ENCODE measurements around the gene MTA3.
"Not testable (repeated sequence)": the region's sequence is repeated elsewhere in the genome, so short reads cannot be mapped to it uniquely, and the experiment has no call there.

Gene MTA3

GRCh38 chr2:42556315-42556890 is 12.0 kb upstream of the MTA3 start:
- no peak overlapping the region for H3K4me3 ChIP-seq (ENCODE audit: low read depth, low read length)
- TF ChIP-seq CTCF (IDR thresholded peaks at IDR 0.05; ENCODE audit: borderline replicate concordance, insufficient read depth, low read depth, low read length), result no peak

DNA sequence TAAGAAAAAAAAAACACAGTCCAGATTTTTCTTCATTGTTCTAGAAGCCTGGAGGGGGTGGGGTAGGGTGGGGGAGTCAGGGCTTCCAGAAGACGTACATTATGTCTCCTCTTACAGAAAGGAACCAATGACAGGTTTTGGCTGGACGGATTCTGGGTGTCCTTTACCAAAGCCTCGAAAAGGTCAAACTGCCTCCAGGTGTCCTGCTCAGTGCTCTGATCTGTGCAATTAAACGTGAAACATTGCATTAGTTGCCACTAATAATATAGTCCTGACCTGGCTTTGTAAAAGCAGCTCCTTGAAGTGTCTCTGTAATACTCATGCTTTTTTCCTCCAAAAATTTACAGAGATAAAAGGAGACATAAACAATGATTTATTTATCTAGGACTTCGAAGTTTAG is 11.1 kb upstream of the MTA3 start:
- H3K4me3 ChIP-seq (ENCODE audit: low read depth, low read length), result no peak overlapping the region
- no peak for TF ChIP-seq CTCF (IDR thresholded peaks at IDR 0.05; ENCODE audit: borderline replicate concordance, insufficient read depth, low read depth, low read length)

DNA sequence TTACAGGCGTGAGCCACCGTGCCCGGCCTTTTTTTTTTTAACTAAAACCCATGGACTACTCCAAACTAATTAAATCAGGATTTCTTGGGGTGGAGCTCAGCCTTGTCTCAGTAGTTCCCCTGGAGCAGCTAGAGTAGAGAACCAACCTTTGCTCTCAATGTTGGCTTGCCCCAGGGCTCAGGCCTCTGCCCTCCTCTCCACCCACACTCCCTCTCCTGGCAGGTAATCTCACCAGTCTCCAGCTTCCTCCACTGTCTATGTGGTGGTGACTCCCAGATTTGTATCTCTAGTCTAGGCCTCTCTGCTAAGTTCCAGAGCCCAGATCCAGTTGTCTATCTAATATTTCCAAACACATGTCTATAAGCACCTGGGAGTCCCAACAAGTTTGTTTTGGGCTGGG is 9.6 kb upstream of the MTA3 start:
- TF ChIP-seq CTCF (IDR thresholded peaks at IDR 0.05; ENCODE audit: borderline replicate concordance, insufficient read depth, low read depth, low read length), result no peak

DNA sequence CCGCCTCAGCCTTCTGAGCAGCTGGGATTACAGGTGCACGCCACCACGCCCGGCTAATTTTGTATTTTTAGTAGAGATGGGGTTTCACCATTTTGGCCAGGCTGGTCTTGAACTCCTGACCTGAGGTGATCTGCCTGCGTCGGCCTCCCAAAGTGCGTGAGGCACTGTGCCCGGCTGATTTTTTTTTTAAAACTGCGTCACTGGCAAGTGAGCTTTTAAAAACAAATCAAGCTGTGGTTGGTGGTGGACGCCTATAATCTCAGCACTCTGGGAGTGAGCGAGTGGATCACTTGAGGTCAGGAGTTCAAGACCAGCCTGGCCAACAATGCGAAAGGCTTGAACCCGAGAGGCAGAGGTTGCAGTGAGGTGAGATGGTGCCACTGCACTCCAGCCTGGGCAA is 8.3 kb upstream of the MTA3 start:
- not testable (repeated sequence) for H3K4me3 ChIP-seq (ENCODE audit: low read depth, low read length)

More for the DNA sequence above, 9.6 kb upstream of the MTA3 start:
- no peak overlapping the region for H3K4me3 ChIP-seq (ENCODE audit: low read depth, low read length)

DNA sequence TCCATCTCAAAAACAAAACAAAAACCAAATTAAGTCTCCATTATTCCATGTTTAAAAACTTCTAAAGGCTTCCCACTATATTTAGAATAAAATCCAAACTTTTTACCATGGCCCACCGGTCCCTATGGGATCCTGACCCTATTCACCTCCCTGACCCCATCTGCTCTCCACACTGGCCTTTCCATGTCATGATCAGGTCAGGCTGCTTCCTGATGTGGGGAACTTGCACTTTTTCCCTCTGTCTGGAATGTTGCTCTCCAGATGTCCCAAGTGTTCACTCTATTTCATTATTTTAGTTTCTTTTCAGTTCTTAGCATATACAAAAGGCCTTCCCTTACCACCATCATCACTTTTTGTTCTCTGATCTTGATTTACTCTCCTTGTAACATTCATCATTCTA is 7.5 kb upstream of the MTA3 start:
- no peak overlapping the region for H3K4me3 ChIP-seq (ENCODE audit: low read depth, low read length)
- TF ChIP-seq CTCF (IDR thresholded peaks at IDR 0.05; ENCODE audit: borderline replicate concordance, insufficient read depth, low read depth, low read length), result no peak

DNA sequence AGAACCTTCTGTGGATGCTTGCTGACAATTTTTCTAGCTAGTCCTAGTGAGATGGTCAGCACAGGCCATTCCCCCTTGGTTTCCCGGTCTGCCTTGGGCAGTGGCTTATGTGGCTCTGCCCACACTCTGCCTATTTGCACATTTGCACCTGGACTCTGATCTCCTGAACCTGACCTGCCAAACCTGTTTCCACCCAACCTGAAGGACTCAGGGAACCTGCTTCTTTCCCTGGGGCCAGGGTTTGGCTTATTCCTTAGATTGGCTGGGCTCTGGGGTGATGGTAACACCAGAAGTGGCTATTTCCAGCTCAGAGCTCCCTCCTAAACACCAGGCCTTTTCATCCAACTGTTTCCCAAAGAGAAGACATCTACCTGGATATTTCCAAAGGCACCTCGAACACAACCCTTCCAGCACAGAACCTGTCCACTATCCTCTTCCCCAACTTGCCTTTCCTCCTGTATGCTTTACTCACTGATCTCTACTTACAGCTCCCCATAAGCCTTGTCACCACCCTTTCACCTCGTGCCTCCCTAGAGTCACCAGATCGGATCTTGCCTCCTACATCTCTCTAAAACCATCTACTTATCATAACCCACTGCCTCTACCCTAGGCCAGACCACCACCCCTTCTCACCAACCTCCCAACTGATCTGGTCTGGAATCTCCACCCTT is 5.8 kb upstream of the MTA3 start:
- H3K4me3 ChIP-seq (ENCODE audit: low read depth, low read length), result no peak overlapping the region
- no peak for TF ChIP-seq CTCF (IDR thresholded peaks at IDR 0.05; ENCODE audit: borderline replicate concordance, insufficient read depth, low read depth, low read length)

GRCh38 chr2:42566025-42566424 is 2.4 kb upstream of the MTA3 start:
- H3K4me3 ChIP-seq (ENCODE audit: low read depth, low read length), result no peak overlapping the region
- no peak for TF ChIP-seq CTCF (IDR thresholded peaks at IDR 0.05; ENCODE audit: borderline replicate concordance, insufficient read depth, low read depth, low read length)

All from GM12875 (cell line).